Natural killer cell (primary cell): Measurements from ENCODE around the gene CHPF2. TPM values are rescaled to one million over a fixed set of nuclear protein-coding genes. Genes with fewer than 3 reads are reported as not detected.
A peak's percentile ranks its signal among the peaks of the same experiment; 100 is the strongest.

Source experiments
- ATAC-seq, 3 donors: fragments of 150-1000 bp in 2 of 3; fragments of 200-7000 bp in 1 of 3; cut with Tn5 transposase; 1 replicate in 1 of 3; 2 replicates in 2 of 3; pipeline ENCODE4 v1.10.0; 2021; ENCODE audit warnings: mild to moderate bottlenecking in 2 of 3, moderate library complexity in 2 of 3
- DNase-seq, 2 donors: peaks; one replicate each; pipeline versions ENCODE4 v3.0.0 to v3.0.0-alpha.2; 2013 to 2021; ENCODE audit warnings: mixed read lengths in 1 of 2
- H3K27ac ChIP-seq: one replicate; pipeline ENCODE4 v1.5.1; 2013; ENCODE audit warnings: mild to moderate bottlenecking, low read length
- H3K27me3 ChIP-seq: one replicate; pipeline ENCODE4 v1.6.1; 2013; ENCODE audit warnings: low read length; ENCODE audit not compliant: control insufficient read depth, insufficient read depth
- H3K36me3 ChIP-seq: one replicate; pipeline ENCODE4 v1.6.1; 2013; ENCODE audit warnings: low read length; ENCODE audit not compliant: control insufficient read depth, insufficient read depth
- H3K4me1 ChIP-seq: one replicate; pipeline ENCODE4 v1.6.1; 2013; ENCODE audit warnings: low read length; ENCODE audit not compliant: control insufficient read depth, insufficient read depth
- H3K4me3 ChIP-seq: one replicate; pipeline ENCODE4 v1.5.1; 2013; ENCODE audit warnings: low read length
- H3K9me3 ChIP-seq: one replicate; pipeline ENCODE4 v1.6.1; 2013; ENCODE audit warnings: low read length; ENCODE audit not compliant: control insufficient read depth, insufficient read depth
- H3K27ac Mint-ChIP-seq, 2 donors: one replicate each; pipeline ENCODE4 v1.8.0; 2022; ENCODE audit warnings: mild to moderate bottlenecking in 2 of 2, mixed read lengths in 2 of 2, moderate library complexity in 1 of 2
- H3K27me3 Mint-ChIP-seq, 2 donors: one replicate each; pipeline ENCODE4 v1.8.0; 2022; ENCODE audit warnings: low read depth in 2 of 2, mixed read lengths in 2 of 2
- H3K36me3 Mint-ChIP-seq: one replicate; pipeline ENCODE4 v1.8.0; 2022; ENCODE audit warnings: mixed read lengths
- H3K4me1 Mint-ChIP-seq, 2 donors: one replicate each; pipeline ENCODE4 v1.8.0; 2022; ENCODE audit warnings: mixed read lengths in 2 of 2
- H3K4me3 Mint-ChIP-seq: one replicate; pipeline ENCODE4 v1.8.0; 2022; ENCODE audit warnings: mild to moderate bottlenecking, moderate library complexity, mixed read lengths
- H3K9me3 Mint-ChIP-seq, 2 donors: one replicate each; pipeline ENCODE4 v1.8.0; 2022; ENCODE audit warnings: mixed read lengths in 2 of 2
- CTCF ChIP-seq: fragments of 200-600 bp; IDR thresholded peaks from one replicate; pipeline ENCODE4 v1.8.0; 2022; ENCODE audit warnings: antibody characterized with exemption
- WGBS: methylation state at CpG from one replicate; pipeline ENCODE4 v1.1.7; 2013; ENCODE audit warnings: missing lambda C conversion rate; ENCODE audit not compliant: insufficient coverage; 5-methylcytosine and 5-hydroxymethylcytosine counted together
- intact Hi-C: fragments of 100-400 bp; cut with micrococcal nuclease; formaldehyde crosslinking; loops from one replicate; pipeline ENCODE4 v1.14.2; 2022
- total RNA-seq, 4 donors: library from RNA; stranded (reverse); fragments of 120-200 nt in 1 of 4; gene quantifications; one replicate each; pipeline versions ENCODE4 v1.2.3 to v1.2.4, GENCODE V29; 2013 to 2022

Gene CHPF2
- total RNA-seq, 3 donors from 2014 or later (not counting 1 experiment from before 2014, with no cell fraction given), result 47.0 to 51.6 (median 48.6) TPM

DNA sequence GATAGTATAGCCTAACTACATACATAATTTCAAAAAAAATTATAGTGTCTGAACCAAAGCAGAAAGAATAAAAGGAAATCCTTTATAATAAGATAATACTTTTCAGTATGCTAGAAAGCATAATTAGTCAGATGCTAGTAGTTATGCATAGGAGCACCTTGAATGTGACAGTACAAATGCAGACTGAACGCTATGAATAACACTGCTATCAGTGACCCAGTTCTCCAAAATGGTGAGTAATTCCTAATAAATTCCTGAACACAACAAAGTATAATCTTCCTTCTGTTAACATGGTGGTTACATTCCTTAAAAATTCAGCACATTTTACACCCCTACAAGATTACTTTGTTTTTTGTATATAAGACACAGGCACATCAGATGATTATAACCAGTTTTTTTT lies 1.2 kb upstream of the CHPF2 start:
- Histone ChIP-seq H3K27me3 (no peaks in the 10 kb centered on the region), H3K9me3 (no peaks in the 10 kb centered on the region), H3K4me1 (peaks cover 41% of the 10 kb centered on the region), H3K4me3 (no peak overlapping the region), H3K36me3 (peaks cover 13% of the 10 kb centered on the region), H3K27ac (no peak overlapping the region)
- 95% methylated on average over 1 of the region's 1 CpG for WGBS
- ATAC-seq, result no peak
- Mint-ChIP-seq H3K4me1 (peaks cover 40 to 48% of the 10 kb centered on the region in 2 donors), H3K36me3 (no peaks in the 10 kb centered on the region), H3K27ac (peak overlapping the region in 1 of 2 donors; percentile 98), H3K9me3 (no peaks in the 10 kb centered on the region), H3K4me3 (peak overlapping the region; percentile 37), H3K27me3 (no peaks in the 10 kb centered on the region)
- DNase-seq, result no peak
- intact Hi-C loops, result no loop called here
- no peak for TF ChIP-seq CTCF

DNA sequence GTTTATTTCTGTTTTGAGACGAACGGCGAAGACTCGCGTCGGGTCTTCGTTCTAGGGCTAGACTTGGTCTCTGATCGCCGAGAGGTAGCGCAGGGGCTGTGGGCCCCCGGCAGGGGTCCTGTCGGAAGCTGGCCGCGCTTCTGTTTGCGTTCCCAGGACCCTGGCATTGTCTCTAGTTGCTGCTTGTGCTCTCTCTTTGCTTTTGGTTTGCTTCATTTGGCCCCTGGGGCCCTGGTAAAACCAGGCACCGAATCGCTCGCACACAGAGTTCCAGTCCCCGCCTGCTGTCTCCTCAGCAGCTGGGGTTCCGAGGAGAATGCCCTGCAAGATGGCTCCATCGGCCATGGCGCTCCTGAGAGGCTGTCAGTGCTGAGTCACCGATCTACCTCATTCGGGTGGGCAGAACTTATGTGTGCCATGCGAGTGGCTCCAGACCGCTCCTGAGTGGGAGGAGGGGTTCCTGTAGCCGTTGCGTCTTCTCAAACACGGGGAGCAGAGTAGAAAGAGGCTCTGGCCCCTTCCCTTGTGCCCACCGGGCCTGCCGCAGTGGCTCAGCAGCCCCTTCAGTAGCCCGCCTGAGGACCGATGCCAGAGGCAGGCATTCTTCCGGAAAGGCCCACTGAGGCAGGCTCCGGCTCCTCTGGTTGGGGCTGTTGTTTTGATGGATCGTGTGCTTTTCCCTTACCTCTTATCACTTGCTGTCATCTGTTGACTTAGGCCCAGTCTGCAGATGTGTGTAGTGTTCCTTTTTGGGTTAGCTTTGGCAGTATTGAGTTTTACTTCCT lies 826 bp downstream of the CHPF2 start:
- peak; percentile 67 to 82 (median 77) for ATAC-seq
- Mint-ChIP-seq H3K4me1 (peaks cover 37 to 39% of the 10 kb centered on the region in 2 donors), H3K27me3 (no peaks in the 10 kb centered on the region), H3K36me3 (no peaks in the 10 kb centered on the region), H3K27ac (peak overlapping the region; percentile 96 to 98), H3K9me3 (no peaks in the 10 kb centered on the region), H3K4me3 (peak overlapping the region; percentile 100)
- Histone ChIP-seq H3K4me1 (peaks cover 27% of the 10 kb centered on the region), H3K27me3 (no peaks in the 10 kb centered on the region), H3K9me3 (no peaks in the 10 kb centered on the region), H3K27ac (peak overlapping the region; percentile 83), H3K4me3 (peak overlapping the region; percentile 93), H3K36me3 (peaks cover 24% of the 10 kb centered on the region)
- TF ChIP-seq CTCF, result no peak
- intact Hi-C loops, result loop anchor here (2.0 kb wide), 1 partner anchor 174 kb away; the partner anchor contains the start of gene SLC4A2
- under 1% methylated on average over 35 of the region's 36 CpGs for WGBS
- peak; percentile 65 to 77 for DNase-seq

DNA sequence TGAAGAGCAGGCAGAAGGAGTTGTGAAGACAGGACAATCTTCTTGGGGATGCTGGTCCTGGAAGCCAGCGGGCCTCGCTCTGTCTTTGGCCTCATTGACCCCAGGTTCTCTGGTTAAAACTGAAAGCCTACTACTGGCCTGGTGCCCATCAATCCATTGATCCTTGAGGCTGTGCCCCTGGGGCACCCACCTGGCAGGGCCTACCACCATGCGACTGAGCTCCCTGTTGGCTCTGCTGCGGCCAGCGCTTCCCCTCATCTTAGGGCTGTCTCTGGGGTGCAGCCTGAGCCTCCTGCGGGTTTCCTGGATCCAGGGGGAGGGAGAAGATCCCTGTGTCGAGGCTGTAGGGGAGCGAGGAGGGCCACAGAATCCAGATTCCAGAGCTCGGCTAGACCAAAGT lies 1.5 kb downstream of the CHPF2 start:
- TF ChIP-seq CTCF, result no peak
- Mint-ChIP-seq H3K4me3 (peak overlapping the region; percentile 100), H3K36me3 (no peaks in the 10 kb centered on the region), H3K9me3 (no peaks in the 10 kb centered on the region), H3K27ac (peak overlapping the region; percentile 96 to 98), H3K27me3 (no peaks in the 10 kb centered on the region), H3K4me1 (peaks cover 37 to 38% of the 10 kb centered on the region in 2 donors)
- H3K27ac ChIP-seq, result no peak overlapping the region
- no peak for DNase-seq
- no peak overlapping the region for H3K4me3 ChIP-seq
- intact Hi-C loops, result loop anchor here (2.0 kb wide), 1 partner anchor 175 kb away; the partner anchor contains the start of gene SLC4A2
- H3K9me3 ChIP-seq, result no peaks in the 10 kb centered on the region
- peaks cover 27% of the 10 kb centered on the region for H3K36me3 ChIP-seq
- peaks cover 26% of the 10 kb centered on the region for H3K4me1 ChIP-seq
- ATAC-seq, result no peak
- 78% methylated on average over 9 of the region's 9 CpGs for WGBS
- H3K27me3 ChIP-seq, result no peaks in the 10 kb centered on the region
